Neural cell (in vitro differentiated cells): ENCODE data around the gene PAWR. TPM values are rescaled to one million over a fixed set of nuclear protein-coding genes. Genes with fewer than 3 reads are reported as not detected.

Experiments used
- H2AFZ ChIP-seq: fragments of 200-600, 300-800 bp; sonication (generic), shearing (Covaris generic); 2 replicates; pipeline ENCODE4 v1.6.0; 2014; ENCODE audit warnings: low read depth, mild to moderate bottlenecking, antibody characterized with exemption, low read length, moderate library complexity
- H3F3A ChIP-seq: fragments of 200-600 bp; shearing (Covaris generic); 2 replicates; pipeline ENCODE4 v1.6.1; 2016; ENCODE audit warnings: mild to moderate bottlenecking, moderate library complexity, mixed read lengths, antibody characterized with exemption, low read length; ENCODE audit not compliant: insufficient read depth, poor library complexity, severe bottlenecking
- H3K27ac ChIP-seq: fragments of 200-600, 300-800 bp; sonication (generic), shearing (Covaris generic); 2 replicates; pipeline ENCODE4 v1.5.1; 2014; ENCODE audit warnings: mild to moderate bottlenecking, low read length, moderate library complexity
- H3K27me3 ChIP-seq: fragments of 300-800, 200-600 bp; sonication (generic), shearing (Covaris generic); 2 replicates; pipeline ENCODE4 v1.6.0; 2014; ENCODE audit warnings: mild to moderate bottlenecking, low read depth, low read length, moderate library complexity; ENCODE audit not compliant: insufficient read depth
- H3K36me3 ChIP-seq: fragments of 300-800, 200-600 bp; sonication (generic), shearing (Covaris generic); 2 replicates; pipeline ENCODE4 v1.5.1; 2014; ENCODE audit warnings: mild to moderate bottlenecking, antibody characterized with exemption, low read length, moderate library complexity; ENCODE audit not compliant: insufficient read depth
- H3K4me2 ChIP-seq: fragments of 300-800, 200-600 bp; sonication (generic), shearing (Covaris generic); 2 replicates; pipeline ENCODE4 v1.6.0; 2014; ENCODE audit warnings: mild to moderate bottlenecking, low read length
- H3K4me3 ChIP-seq: fragments of 300-800, 200-600 bp; sonication (generic), shearing (Covaris generic); 2 replicates; pipeline ENCODE4 v1.5.1; 2014; ENCODE audit warnings: mild to moderate bottlenecking, low read length, moderate library complexity
- H3K79me2 ChIP-seq: fragments of 200-600 bp; shearing (Covaris generic); replicated peaks from 2 replicates; pipeline ENCODE4 v1.6.0; 2014; ENCODE audit warnings: mild to moderate bottlenecking, low read length, moderate library complexity; ENCODE audit not compliant: insufficient read depth
- H3K9ac ChIP-seq: fragments of 300-800, 200-600 bp; sonication (generic), shearing (Covaris generic); 2 replicates; pipeline ENCODE4 v1.6.1; 2016; ENCODE audit warnings: mild to moderate bottlenecking, low read length, mixed read lengths
- H3K9me2 ChIP-seq: fragments of 200-600 bp; shearing (Covaris generic); 2 replicates; pipeline ENCODE4 v1.6.1; 2016; ENCODE audit warnings: mild to moderate bottlenecking, low read length, mixed read lengths; ENCODE audit not compliant: insufficient read depth
- H3K9me3 ChIP-seq: fragments of 200-600, 300-800 bp; sonication (generic), shearing (Covaris generic); 2 replicates; pipeline ENCODE4 v1.6.1; 2016; ENCODE audit warnings: mild to moderate bottlenecking, mixed run types, low read length, moderate library complexity, mixed read lengths
- H4K20me1 ChIP-seq: fragments of 200-600 bp; shearing (Covaris generic); 2 replicates; pipeline ENCODE4 v1.6.1; 2016; ENCODE audit warnings: mild to moderate bottlenecking, mixed run types; ENCODE audit not compliant: insufficient read depth
- CTCF ChIP-seq: fragments of 450-650 bp; IDR thresholded peaks from 2 replicates; pipeline ENCODE4 v1.5.1; 2014; ENCODE audit warnings: antibody characterized with exemption, mild to moderate bottlenecking, moderate library complexity; ENCODE audit not compliant: poor library complexity, severe bottlenecking
- EP300 ChIP-seq: fragments of 450-650 bp; conservative IDR thresholded peaks from 2 replicates; pipeline ENCODE4 v1.6.1; 2014; ENCODE audit warnings: antibody characterized with exemption, mild to moderate bottlenecking, moderate library complexity; ENCODE audit not compliant: poor library complexity, severe bottlenecking
- EZH2 ChIP-seq: fragments of 200-600, 300-800 bp; shearing (Covaris generic), sonication (generic); IDR thresholded peaks from 2 replicates; pipeline ENCODE4 v1.6.1; 2014; ENCODE audit warnings: antibody characterized with exemption, low read length, borderline replicate concordance, mild to moderate bottlenecking; ENCODE audit not compliant: insufficient read depth, poor library complexity, severe bottlenecking
- MXI1 ChIP-seq: fragments of 450-650 bp; conservative IDR thresholded peaks from 2 replicates; pipeline ENCODE4 v1.6.1; 2014; ENCODE audit warnings: antibody characterized with exemption, mild to moderate bottlenecking; ENCODE audit not compliant: poor library complexity, severe bottlenecking
- RAD21 ChIP-seq: fragments of 450-650 bp; conservative IDR thresholded peaks from 2 replicates; pipeline ENCODE4 v1.6.1; 2014; ENCODE audit warnings: antibody characterized with exemption, mild to moderate bottlenecking, moderate library complexity
- SMC3 ChIP-seq: fragments of 450-650 bp; conservative IDR thresholded peaks from 2 replicates; pipeline ENCODE4 v1.6.1; 2014; ENCODE audit warnings: antibody characterized with exemption, mild to moderate bottlenecking, moderate library complexity; ENCODE audit not compliant: poor library complexity
- TAF1 ChIP-seq: IDR thresholded peaks from 2 replicates; pipeline ENCODE4 v1.6.1; 2012; ENCODE audit warnings: low read depth
- polyA plus RNA-seq: library from polyadenylated mRNA; depleted of rRNA; stranded (reverse); fragments of >200 nt; gene quantifications from 2 replicates; pipeline ENCODE4 v1.2.3, GENCODE V29; 2014
- TF ChIP-seq, protein P1 (sequence below): IDR thresholded peaks from 2 replicates; pipeline ENCODE4 v1.6.1; 2012; ENCODE audit warnings: borderline replicate concordance

Gene PAWR
- polyA plus RNA-seq, 1 donor from 2014 or later: 13.4 TPM

- Histone ChIP-seq H2AFZ (no peak overlapping the region), H3K9me3 (no peaks in the 10 kb centered on the region), H3K4me2 (no peak overlapping the region), H3K4me3 (no peak overlapping the region), H3K9me2 (no peaks in the 10 kb centered on the region), H3K36me3 (no peaks in the 10 kb centered on the region), H3K27ac (no peak overlapping the region), H3F3A (no peaks in the 10 kb centered on the region), H3K79me2 (no peaks in the 10 kb centered on the region), H4K20me1 (no peaks in the 10 kb centered on the region), H3K27me3 (no peaks in the 10 kb centered on the region), H3K9ac (no peak overlapping the region)
- no peak for TF ChIP-seq TAF1
Observed at GRCh38 chr12:79717006-79717405, 26.2 kb upstream of the PAWR start.

GRCh38 chr12:79715308-79715707, 24.5 kb upstream of the PAWR start:
- no peak overlapping the region for H2AFZ ChIP-seq
- no peaks in the 10 kb centered on the region for H3K9me2 ChIP-seq
- H3K4me3 ChIP-seq: no peak overlapping the region
- H3K36me3 ChIP-seq: no peaks in the 10 kb centered on the region
- H4K20me1 ChIP-seq: no peaks in the 10 kb centered on the region
- H3K27ac ChIP-seq: no peak overlapping the region
- H3K27me3 ChIP-seq: no peaks in the 10 kb centered on the region
- no peaks in the 10 kb centered on the region for H3K9me3 ChIP-seq
- H3K4me2 ChIP-seq: no peak overlapping the region
- no peak overlapping the region for H3K9ac ChIP-seq
- H3K79me2 ChIP-seq: no peaks in the 10 kb centered on the region
- TF ChIP-seq EZH2: no peak
- TF ChIP-seq, protein P1, sequence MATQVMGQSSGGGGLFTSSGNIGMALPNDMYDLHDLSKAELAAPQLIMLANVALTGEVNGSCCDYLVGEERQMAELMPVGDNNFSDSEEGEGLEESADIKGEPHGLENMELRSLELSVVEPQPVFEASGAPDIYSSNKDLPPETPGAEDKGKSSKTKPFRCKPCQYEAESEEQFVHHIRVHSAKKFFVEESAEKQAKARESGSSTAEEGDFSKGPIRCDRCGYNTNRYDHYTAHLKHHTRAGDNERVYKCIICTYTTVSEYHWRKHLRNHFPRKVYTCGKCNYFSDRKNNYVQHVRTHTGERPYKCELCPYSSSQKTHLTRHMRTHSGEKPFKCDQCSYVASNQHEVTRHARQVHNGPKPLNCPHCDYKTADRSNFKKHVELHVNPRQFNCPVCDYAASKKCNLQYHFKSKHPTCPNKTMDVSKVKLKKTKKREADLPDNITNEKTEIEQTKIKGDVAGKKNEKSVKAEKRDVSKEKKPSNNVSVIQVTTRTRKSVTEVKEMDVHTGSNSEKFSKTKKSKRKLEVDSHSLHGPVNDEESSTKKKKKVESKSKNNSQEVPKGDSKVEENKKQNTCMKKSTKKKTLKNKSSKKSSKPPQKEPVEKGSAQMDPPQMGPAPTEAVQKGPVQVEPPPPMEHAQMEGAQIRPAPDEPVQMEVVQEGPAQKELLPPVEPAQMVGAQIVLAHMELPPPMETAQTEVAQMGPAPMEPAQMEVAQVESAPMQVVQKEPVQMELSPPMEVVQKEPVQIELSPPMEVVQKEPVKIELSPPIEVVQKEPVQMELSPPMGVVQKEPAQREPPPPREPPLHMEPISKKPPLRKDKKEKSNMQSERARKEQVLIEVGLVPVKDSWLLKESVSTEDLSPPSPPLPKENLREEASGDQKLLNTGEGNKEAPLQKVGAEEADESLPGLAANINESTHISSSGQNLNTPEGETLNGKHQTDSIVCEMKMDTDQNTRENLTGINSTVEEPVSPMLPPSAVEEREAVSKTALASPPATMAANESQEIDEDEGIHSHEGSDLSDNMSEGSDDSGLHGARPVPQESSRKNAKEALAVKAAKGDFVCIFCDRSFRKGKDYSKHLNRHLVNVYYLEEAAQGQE: no peak
- TF ChIP-seq EP300: no peak
- TF ChIP-seq SMC3: no peak
- TF ChIP-seq MXI1: no peak
- TF ChIP-seq CTCF: no peak
- no peak for TF ChIP-seq RAD21
- H3F3A ChIP-seq: no peaks in the 10 kb centered on the region

DNA sequence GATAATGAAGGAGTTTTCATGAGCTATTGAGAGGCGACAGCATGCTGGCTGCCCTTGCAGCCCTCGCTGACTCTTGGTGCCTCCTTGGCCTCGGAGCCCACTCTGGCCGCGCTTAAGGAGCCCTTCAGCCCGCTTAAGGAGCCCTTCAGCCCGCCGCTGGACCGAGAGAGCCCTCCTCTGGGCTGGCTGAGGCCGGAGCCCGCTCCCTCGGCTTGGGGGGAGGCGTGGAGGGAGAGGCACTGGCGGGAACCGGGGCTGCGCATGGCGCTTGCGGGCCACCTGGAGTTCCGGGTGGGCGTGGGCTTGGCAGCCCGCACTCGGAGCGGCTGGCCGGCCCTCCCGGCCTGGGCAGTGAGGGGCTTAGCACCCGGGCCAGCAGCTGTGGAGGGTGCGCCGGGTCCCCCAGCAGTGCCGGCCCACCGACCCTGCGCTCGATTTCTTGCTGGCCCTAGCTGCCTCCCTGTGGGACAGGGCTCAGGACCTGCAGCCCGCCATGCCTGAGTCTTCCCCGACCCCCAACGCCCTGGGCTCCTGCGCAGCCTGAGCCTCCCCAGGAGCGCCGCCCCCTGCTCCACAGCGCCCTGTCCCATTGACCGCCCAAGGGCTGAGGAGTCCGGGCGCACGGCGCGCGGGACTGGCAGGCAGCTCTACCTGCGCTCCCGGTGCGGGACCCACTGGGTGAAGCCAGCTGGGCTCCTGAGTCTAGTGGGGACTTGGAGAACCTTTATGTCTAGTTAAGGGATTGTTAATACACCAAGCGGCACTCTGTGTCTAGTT, 20.1 kb upstream of the PAWR start:
- Histone ChIP-seq H3K9me2 (no peaks in the 10 kb centered on the region), H3K4me3 (no peak overlapping the region), H2AFZ (no peak overlapping the region), H3K27ac (no peak overlapping the region), H3K4me2 (no peak overlapping the region), H3K9ac (no peak overlapping the region), H3K27me3 (no peaks in the 10 kb centered on the region), H3F3A (no peaks in the 10 kb centered on the region), H3K9me3 (no peaks in the 10 kb centered on the region), H3K79me2 (no peaks in the 10 kb centered on the region), H4K20me1 (no peaks in the 10 kb centered on the region), H3K36me3 (no peaks in the 10 kb centered on the region)
- no peak for TF ChIP-seq CTCF
- TF ChIP-seq MXI1: no peak
- TF ChIP-seq EZH2: no peak
- TF ChIP-seq TAF1: no peak
